HepG2 (cell line): ENCODE results near the gene TYMP. TPM values are rescaled to one million over a fixed set of nuclear protein-coding genes. Genes with fewer than 3 reads are reported as not detected.

ENCODE experiments used
- DMAP1 ChIP-seq: IDR thresholded peaks from 2 replicates; pipeline ENCODE4 v1.6.1; 2016
- FIP1L1 ChIP-seq: fragments of 200-400 bp; formaldehyde crosslinking; IDR thresholded peaks from 2 replicates; pipeline ENCODE4 v1.6.1; 2018; ENCODE audit warnings: low read depth, mild to moderate bottlenecking, low read length, moderate library complexity, borderline replicate concordance; ENCODE audit not compliant: insufficient read depth
- ISX ChIP-seq: sonication (generic); formaldehyde crosslinking; conservative IDR thresholded peaks from 2 replicates; pipeline ENCODE4 v1.5.0; 2020; ENCODE audit warnings: missing genetic modification reagents
- KDM5B ChIP-seq: sonication (generic); formaldehyde crosslinking; IDR thresholded peaks from 2 replicates; pipeline ENCODE4 v1.4.0; 2020; ENCODE audit warnings: missing genetic modification reagents, mild to moderate bottlenecking, borderline replicate concordance
- NR2C2 ChIP-seq: sonication (generic); formaldehyde crosslinking; IDR thresholded peaks from 2 replicates; pipeline ENCODE4 v1.4.0; 2020; ENCODE audit warnings: missing genetic modification reagents, mild to moderate bottlenecking, moderate library complexity, borderline replicate concordance
- NRL ChIP-seq: sonication (generic); formaldehyde crosslinking; IDR thresholded peaks from 2 replicates; pipeline ENCODE4 v1.5.0; 2020; ENCODE audit warnings: missing genetic modification reagents, mild to moderate bottlenecking, moderate library complexity, borderline replicate concordance
- RBM39 ChIP-seq: fragments of 200-400 bp; formaldehyde crosslinking; IDR thresholded peaks from one replicate; pipeline ENCODE4 v1.6.1; 2018; ENCODE audit warnings: antibody characterized with exemption, mild to moderate bottlenecking, low read depth, low read length; ENCODE audit not compliant: poor library complexity, severe bottlenecking
- SOX6 ChIP-seq, 2 experiments: fragments of 450-650 bp in 1 of 2; sonication (generic) in 1 of 2; formaldehyde crosslinking in 1 of 2; IDR thresholded peaks; 2 replicates each; pipeline versions ENCODE4 v1.4.0 to v1.6.1; 2017 to 2020; ENCODE audit warnings: antibody characterized with exemption in 1 of 2, mild to moderate bottlenecking in 1 of 2, missing genetic modification reagents in 1 of 2
- TMF1 ChIP-seq: sonication (generic); formaldehyde crosslinking; IDR thresholded peaks from 2 replicates; pipeline ENCODE4 v1.8.1; 2022; ENCODE audit warnings: low read depth, missing genetic modification reagents
- TRIM24 ChIP-seq: sonication (generic); formaldehyde crosslinking; IDR thresholded peaks from 2 replicates; pipeline ENCODE4 v1.8.0; 2022; ENCODE audit warnings: mild to moderate bottlenecking, missing genetic modification reagents
- ZKSCAN8 ChIP-seq: IDR thresholded peaks from 2 replicates; pipeline ENCODE4 v1.6.1; 2016; ENCODE audit warnings: borderline replicate concordance, missing genetic modification reagents, missing compliant biosample characterization
- ZNF260 ChIP-seq: sonication (generic); formaldehyde crosslinking; IDR thresholded peaks from 2 replicates; pipeline ENCODE4 v1.4.0; 2020; ENCODE audit warnings: missing genetic modification reagents, low read depth, mild to moderate bottlenecking, borderline replicate concordance
- ZNF343 ChIP-seq: sonication (generic); formaldehyde crosslinking; IDR thresholded peaks from 2 replicates; pipeline ENCODE4 v1.4.0; 2020; ENCODE audit warnings: mild to moderate bottlenecking, missing genetic modification reagents
- ZNF674 ChIP-seq: sonication (generic); formaldehyde crosslinking; IDR thresholded peaks from 2 replicates; pipeline ENCODE4 v1.5.0; 2020; ENCODE audit warnings: low read depth, mild to moderate bottlenecking, missing genetic modification reagents
- ZNF75D ChIP-seq: sonication (generic); formaldehyde crosslinking; IDR thresholded peaks from 2 replicates; pipeline ENCODE4 v1.8.1; 2023; ENCODE audit warnings: missing genetic modification reagents, mild to moderate bottlenecking, borderline replicate concordance
- polyA plus RNA-seq, 8 experiments: library from polyadenylated mRNA; depleted of rRNA in 3 of 8; stranded (reverse) in 7 of 8; unstranded in 1 of 8; fragments of >200 nt; fragmentation: Illumina TruSeq in 4 of 8; extraction: Trizol in 4 of 8; gene quantifications; 2 replicates each; pipeline versions ENCODE4 v1.2.1 to v1.2.3, GENCODE V29; 2011 to 2016; ENCODE audit warnings: low read depth in 4 of 8, missing spikeins in 1 of 8, mixed read lengths in 1 of 8; ENCODE audit not compliant: insufficient read depth in 1 of 8
- total RNA-seq, 5 experiments: library from RNA; depleted of rRNA; stranded (reverse); fragments of >200 nt; fragmentation: Illumina TruSeq; extraction: Trizol; gene quantifications; 2 replicates each; pipeline ENCODE4 v1.2.3, GENCODE V29; 2016; ENCODE audit warnings: low read depth in 1 of 5
- TF ChIP-seq, protein P1 (sequence below): sonication (generic); formaldehyde crosslinking; IDR thresholded peaks from 2 replicates; pipeline ENCODE4 v1.4.0; 2020; ENCODE audit warnings: mild to moderate bottlenecking, missing genetic modification reagents
- TF ChIP-seq, protein P2 (sequence below): sonication (generic); formaldehyde crosslinking; IDR thresholded peaks from 2 replicates; pipeline ENCODE4 v1.8.1; 2022; ENCODE audit warnings: mild to moderate bottlenecking, missing genetic modification reagents
- TF ChIP-seq, protein P3 (sequence below): sonication (generic); formaldehyde crosslinking; IDR thresholded peaks from 2 replicates; pipeline ENCODE4 v1.9.0; 2021; ENCODE audit warnings: missing genetic modification reagents, mild to moderate bottlenecking, borderline replicate concordance
- TF ChIP-seq, protein P4 (sequence below): sonication (generic); formaldehyde crosslinking; IDR thresholded peaks from 2 replicates; pipeline ENCODE4 v1.4.0; 2020; ENCODE audit warnings: mild to moderate bottlenecking, missing genetic modification reagents

Gene TYMP
- total and polyA plus RNA-seq, 2 of the 13 experiments (the other 11 are each of a cell fraction or from before 2014, with no cell fraction given) = 3.9 to 4.3 TPM

DNA sequence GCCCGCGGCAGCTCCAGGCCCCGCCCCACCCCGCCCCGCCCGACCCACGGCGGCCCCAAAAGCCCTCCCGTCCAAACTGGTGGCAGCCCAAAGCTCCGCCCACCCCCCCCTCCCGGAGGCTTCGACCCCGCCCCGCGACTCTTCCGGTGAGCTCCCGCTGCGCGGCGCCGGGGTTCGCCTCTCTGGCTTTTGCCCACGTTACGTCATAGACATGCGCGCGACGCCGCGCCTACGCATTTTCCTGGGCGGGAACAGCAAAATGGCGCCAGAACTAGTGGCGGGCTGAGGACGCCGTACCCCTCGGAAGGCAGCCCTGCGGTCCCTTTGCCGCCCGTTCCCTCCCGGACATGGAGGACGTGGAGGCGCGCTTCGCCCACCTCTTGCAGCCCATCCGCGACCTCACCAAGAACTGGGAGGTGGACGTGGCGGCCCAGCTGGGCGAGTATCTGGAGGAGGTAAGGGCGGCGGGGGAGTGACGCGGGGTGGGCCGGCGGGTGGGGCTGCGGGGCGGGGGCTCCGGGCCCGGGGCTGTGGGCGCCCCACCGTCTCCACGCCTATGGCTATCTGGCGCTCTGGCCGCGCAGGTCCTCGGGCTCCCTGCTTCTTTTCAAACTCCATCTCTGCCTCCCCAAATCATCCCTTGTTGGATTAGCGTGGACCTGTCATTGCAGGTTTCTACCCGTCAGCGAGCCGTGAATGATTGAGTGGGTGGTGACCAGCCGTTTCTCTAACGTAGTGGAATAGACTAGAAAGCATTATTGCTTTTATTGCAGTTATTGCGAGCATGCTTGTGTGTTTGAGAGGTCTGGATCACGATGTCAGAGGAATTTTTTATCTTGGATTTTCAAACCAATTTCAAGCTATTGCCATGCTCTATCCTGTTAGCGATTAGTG, 21.6 kb downstream of the TYMP start, which contains the start of gene NCAPH2 (continued):
- TF ChIP-seq, protein P1, sequence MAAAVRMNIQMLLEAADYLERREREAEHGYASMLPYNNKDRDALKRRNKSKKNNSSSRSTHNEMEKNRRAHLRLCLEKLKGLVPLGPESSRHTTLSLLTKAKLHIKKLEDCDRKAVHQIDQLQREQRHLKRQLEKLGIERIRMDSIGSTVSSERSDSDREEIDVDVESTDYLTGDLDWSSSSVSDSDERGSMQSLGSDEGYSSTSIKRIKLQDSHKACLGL (CRISPR knock-in tag) = 0 out of 2 replicates have a peak, but pooled peaks have one; percentile 28
- TF ChIP-seq, protein P2, sequence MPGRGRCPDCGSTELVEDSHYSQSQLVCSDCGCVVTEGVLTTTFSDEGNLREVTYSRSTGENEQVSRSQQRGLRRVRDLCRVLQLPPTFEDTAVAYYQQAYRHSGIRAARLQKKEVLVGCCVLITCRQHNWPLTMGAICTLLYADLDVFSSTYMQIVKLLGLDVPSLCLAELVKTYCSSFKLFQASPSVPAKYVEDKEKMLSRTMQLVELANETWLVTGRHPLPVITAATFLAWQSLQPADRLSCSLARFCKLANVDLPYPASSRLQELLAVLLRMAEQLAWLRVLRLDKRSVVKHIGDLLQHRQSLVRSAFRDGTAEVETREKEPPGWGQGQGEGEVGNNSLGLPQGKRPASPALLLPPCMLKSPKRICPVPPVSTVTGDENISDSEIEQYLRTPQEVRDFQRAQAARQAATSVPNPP (CRISPR knock-in tag) = no peak
- TF ChIP-seq ZNF674 (no peak), FIP1L1 (no peak), RBM39 (no peak), KDM5B (CRISPR knock-in tag) (peak; percentile 38; the same call in 1 of the 2 replicates), DMAP1 (peak; percentile 64), NRL (peak; percentile 71; the same call in 1 of the 2 replicates), ISX (CRISPR knock-in tag) (no peak), SOX6 (IDR thresholded peaks at IDR 0.05) (no peak), SOX6 (CRISPR knock-in tag; IDR thresholded peaks at IDR 0.05) (peak; percentile 45; the same call in 1 of the 2 replicates), TRIM24 (CRISPR knock-in tag) (no peak), ZNF260 (CRISPR knock-in tag) (no peak), TMF1 (CRISPR knock-in tag) (peak; percentile 84), ZKSCAN8 (CRISPR knock-in tag) (0 out of 2 replicates have a peak, but pooled peaks have one; percentile 24), ZNF75D (CRISPR knock-in tag) (no peak), ZNF343 (CRISPR knock-in tag) (no peak), NR2C2 (CRISPR knock-in tag) (peak; percentile 40; the same call in 1 of the 2 replicates)
- TF ChIP-seq, protein P3, sequence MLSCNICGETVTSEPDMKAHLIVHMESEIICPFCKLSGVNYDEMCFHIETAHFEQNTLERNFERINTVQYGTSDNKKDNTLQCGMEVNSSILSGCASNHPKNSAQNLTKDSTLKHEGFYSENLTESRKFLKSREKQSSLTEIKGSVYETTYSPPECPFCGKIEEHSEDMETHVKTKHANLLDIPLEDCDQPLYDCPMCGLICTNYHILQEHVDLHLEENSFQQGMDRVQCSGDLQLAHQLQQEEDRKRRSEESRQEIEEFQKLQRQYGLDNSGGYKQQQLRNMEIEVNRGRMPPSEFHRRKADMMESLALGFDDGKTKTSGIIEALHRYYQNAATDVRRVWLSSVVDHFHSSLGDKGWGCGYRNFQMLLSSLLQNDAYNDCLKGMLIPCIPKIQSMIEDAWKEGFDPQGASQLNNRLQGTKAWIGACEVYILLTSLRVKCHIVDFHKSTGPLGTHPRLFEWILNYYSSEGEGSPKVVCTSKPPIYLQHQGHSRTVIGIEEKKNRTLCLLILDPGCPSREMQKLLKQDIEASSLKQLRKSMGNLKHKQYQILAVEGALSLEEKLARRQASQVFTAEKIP = no peak
- TF ChIP-seq, protein P4, sequence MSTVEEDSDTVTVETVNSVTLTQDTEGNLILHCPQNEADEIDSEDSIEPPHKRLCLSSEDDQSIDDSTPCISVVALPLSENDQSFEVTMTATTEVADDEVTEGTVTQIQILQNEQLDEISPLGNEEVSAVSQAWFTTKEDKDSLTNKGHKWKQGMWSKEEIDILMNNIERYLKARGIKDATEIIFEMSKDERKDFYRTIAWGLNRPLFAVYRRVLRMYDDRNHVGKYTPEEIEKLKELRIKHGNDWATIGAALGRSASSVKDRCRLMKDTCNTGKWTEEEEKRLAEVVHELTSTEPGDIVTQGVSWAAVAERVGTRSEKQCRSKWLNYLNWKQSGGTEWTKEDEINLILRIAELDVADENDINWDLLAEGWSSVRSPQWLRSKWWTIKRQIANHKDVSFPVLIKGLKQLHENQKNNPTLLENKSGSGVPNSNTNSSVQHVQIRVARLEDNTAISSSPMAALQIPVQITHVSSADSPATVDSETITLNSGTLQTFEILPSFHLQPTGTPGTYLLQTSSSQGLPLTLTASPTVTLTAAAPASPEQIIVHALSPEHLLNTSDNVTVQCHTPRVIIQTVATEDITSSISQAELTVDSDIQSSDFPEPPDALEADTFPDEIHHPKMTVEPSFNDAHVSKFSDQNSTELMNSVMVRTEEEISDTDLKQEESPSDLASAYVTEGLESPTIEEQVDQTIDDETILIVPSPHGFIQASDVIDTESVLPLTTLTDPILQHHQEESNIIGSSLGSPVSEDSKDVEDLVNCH (CRISPR knock-in tag) = no peak
